Activated CD8-positive, alpha-beta memory T cell treated with anti-CD3 and anti-CD28 coated beads for 36 hours (primary cell): ENCODE results near the gene FHIT. TPM values are rescaled to one million over a fixed set of nuclear protein-coding genes. Genes with fewer than 3 reads are reported as not detected.

Source experiments
- CTCF ChIA-PET: fragments of 350-600 bp; sonication (Branson Sonifier 250); formaldehyde crosslinking; loops from one replicate; lab custom pipeline; 2021; ENCODE audit warnings: antibody characterized with exemption; lab: Charles Lee
- POLR2A ChIA-PET: fragments of 350-600 bp; sonication (Branson Sonifier 250); formaldehyde crosslinking; loops from one replicate; lab custom pipeline; 2021; ENCODE audit warnings: antibody characterized with exemption; lab: Charles Lee
- total RNA-seq, 2 experiments: library from RNA; stranded (reverse); gene quantifications; one replicate each; pipeline ENCODE4 v1.2.3, GENCODE V29; 2021

FHIT gene
- total RNA-seq, 2 experiments from 2014 or later, result 5.0 to 5.7 TPM

- CTCF ChIA-PET, result interaction anchor here (0.7 kb wide), 1 partner anchor 1253 kb away, joined by 5 read pairs; no protein-coding TSS in a partner anchor
- POLR2A ChIA-PET, result no interaction called here
Measured at GRCh38 chr3:60055765-60056164, 1195.5 kb downstream of the FHIT start.

- ChIA-PET POLR2A (no interaction called here), CTCF (no interaction called here)
Measured at GRCh38 chr3:60053526-60054265, 1197.6 kb downstream of the FHIT start.

- ChIA-PET CTCF (no interaction called here), POLR2A (no interaction called here)
Measured at GRCh38 chr3:60048447-60048848, 1202.8 kb downstream of the FHIT start.

GRCh38 chr3:60047426-60048200 lies 1203.6 kb downstream of the FHIT start:
- ChIA-PET CTCF (no interaction called here), POLR2A (interaction anchor here (0.5 kb wide), 1 partner anchor 180 kb away, joined by 11 read pairs; no protein-coding TSS in a partner anchor)

- ChIA-PET CTCF (no interaction called here), POLR2A (no interaction called here)
Measured at GRCh38 chr3:60046210-60046609, 1205.0 kb downstream of the FHIT start.

GRCh38 chr3:60045686-60046085 lies 1205.6 kb downstream of the FHIT start:
- ChIA-PET CTCF (no interaction called here), POLR2A (no interaction called here)

- CTCF ChIA-PET, result no interaction called here
- POLR2A ChIA-PET, result no interaction called here
Measured at GRCh38 chr3:60036803-60037202, 1214.4 kb downstream of the FHIT start.

GRCh38 chr3:60033901-60034453 lies 1217.3 kb downstream of the FHIT start:
- POLR2A ChIA-PET, result no interaction called here
- CTCF ChIA-PET, result interaction anchor here (0.7 kb wide), 1 partner anchor 18 kb away, joined by 3 read pairs; no protein-coding TSS in a partner anchor

GRCh38 chr3:60030982-60031381 lies 1220.3 kb downstream of the FHIT start:
- POLR2A ChIA-PET, result interaction anchor here (0.6 kb wide), 1 partner anchor 469 kb away, joined by 7 read pairs; no protein-coding TSS in a partner anchor
- CTCF ChIA-PET, result no interaction called here

- ChIA-PET CTCF (no interaction called here), POLR2A (no interaction called here)
Measured at GRCh38 chr3:60028233-60028632, 1223.0 kb downstream of the FHIT start.

- CTCF ChIA-PET, result no interaction called here
- POLR2A ChIA-PET, result no interaction called here
Measured at GRCh38 chr3:60027335-60027734, 1223.9 kb downstream of the FHIT start.

GRCh38 chr3:60025096-60026050 lies 1225.9 kb downstream of the FHIT start:
- ChIA-PET POLR2A (no interaction called here), CTCF (no interaction called here)

- ChIA-PET CTCF (no interaction called here), POLR2A (interaction anchor here (0.7 kb wide), 1 partner anchor 14 kb away, joined by 4 read pairs; no protein-coding TSS in a partner anchor)
Measured at GRCh38 chr3:60024400-60024799, 1226.9 kb downstream of the FHIT start.

GRCh38 chr3:60023189-60023588 lies 1228.1 kb downstream of the FHIT start:
- ChIA-PET CTCF (no interaction called here), POLR2A (no interaction called here)

- POLR2A ChIA-PET, result interaction anchor here (0.6 kb wide), 1 partner anchor 171 kb away, joined by 4 read pairs; no protein-coding TSS in a partner anchor
Measured at GRCh38 chr3:60017631-60018030, 1233.6 kb downstream of the FHIT start.

GRCh38 chr3:60015032-60015705 lies 1236.1 kb downstream of the FHIT start:
- ChIA-PET CTCF (interaction anchor here (0.6 kb wide), 1 partner anchor 18 kb away, joined by 3 read pairs; no protein-coding TSS in a partner anchor), POLR2A (no interaction called here)

More at GRCh38 chr3:60017631-60018030, 1233.6 kb downstream of the FHIT start:
- CTCF ChIA-PET, result no interaction called here

- ChIA-PET CTCF (interaction anchor here (1.3 kb wide), 1 partner anchor 438 kb away, joined by 3 read pairs; no protein-coding TSS in a partner anchor), POLR2A (no interaction called here)
Measured at GRCh38 chr3:60013241-60013640, 1238.0 kb downstream of the FHIT start.

GRCh38 chr3:60011218-60011617 lies 1240.0 kb downstream of the FHIT start:
- POLR2A ChIA-PET, result no interaction called here
- CTCF ChIA-PET, result no interaction called here
